HG03175 (cell line): Measurements from ENCODE around the gene FZR1.
A peak's percentile ranks its signal among the peaks of the same experiment; 100 is the strongest.

ENCODE experiments used
- ATAC-seq: cut with Tn5 transposase; IDR thresholded peaks from one replicate; pipeline ENCODE4 v1.9.1; 2021; ENCODE audit warnings: mild to moderate bottlenecking, moderate library complexity; ENCODE audit not compliant: unreplicated experiment

FZR1 gene

GRCh38 chr19:3505598-3506383, at the start of gene FZR1:
Gene FZR1, plus strand, starts transcription at chr19:3506311. Its CDS starts 16,679 bp downstream, at chr19:3522990.
- peak; percentile 94 for ATAC-seq

- ATAC-seq = no peak
These were observed 49.1 kb upstream of the FZR1 start for GRCh38 chr19:3456925-3457527.

- ATAC-seq = no peak
These were observed 48.4 kb upstream of the FZR1 start for GRCh38 chr19:3457528-3458228.

- no peak for ATAC-seq
These were observed 47.7 kb upstream of the FZR1 start for GRCh38 chr19:3458229-3459088.

GRCh38 chr19:3459089-3459881, 46.8 kb upstream of the FZR1 start:
- no peak for ATAC-seq

DNA sequence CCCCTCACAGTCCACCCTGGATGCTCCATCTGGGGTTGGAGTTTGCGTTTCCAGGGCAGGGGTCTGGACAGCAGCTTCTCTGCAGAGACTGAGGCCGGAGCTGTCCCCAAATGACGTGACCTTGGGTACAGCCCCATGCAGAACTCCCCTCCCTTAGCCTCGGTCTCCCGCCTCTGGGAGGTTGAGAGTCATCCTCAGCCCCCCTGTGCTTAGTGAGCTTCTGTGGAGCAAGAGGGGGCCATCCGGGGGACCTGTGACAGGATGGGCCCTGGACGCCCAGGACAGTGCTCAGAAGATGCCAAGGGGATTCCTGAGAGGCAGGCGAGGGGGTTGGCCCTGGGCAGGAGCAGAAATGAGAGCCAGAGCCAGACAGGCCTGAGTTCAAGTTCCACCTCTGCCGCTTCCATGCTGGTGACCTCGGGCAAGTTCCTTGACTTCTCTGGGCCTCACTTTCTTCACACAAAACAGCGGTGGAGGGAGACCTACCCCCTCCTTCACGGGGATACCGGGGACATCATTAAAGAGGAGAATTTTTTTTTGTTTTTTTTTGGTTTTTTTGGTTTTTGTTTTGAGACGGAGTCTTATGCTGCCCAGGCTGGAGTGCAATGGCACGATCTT, 46.0 kb upstream of the FZR1 start:
- ATAC-seq = no peak

DNA sequence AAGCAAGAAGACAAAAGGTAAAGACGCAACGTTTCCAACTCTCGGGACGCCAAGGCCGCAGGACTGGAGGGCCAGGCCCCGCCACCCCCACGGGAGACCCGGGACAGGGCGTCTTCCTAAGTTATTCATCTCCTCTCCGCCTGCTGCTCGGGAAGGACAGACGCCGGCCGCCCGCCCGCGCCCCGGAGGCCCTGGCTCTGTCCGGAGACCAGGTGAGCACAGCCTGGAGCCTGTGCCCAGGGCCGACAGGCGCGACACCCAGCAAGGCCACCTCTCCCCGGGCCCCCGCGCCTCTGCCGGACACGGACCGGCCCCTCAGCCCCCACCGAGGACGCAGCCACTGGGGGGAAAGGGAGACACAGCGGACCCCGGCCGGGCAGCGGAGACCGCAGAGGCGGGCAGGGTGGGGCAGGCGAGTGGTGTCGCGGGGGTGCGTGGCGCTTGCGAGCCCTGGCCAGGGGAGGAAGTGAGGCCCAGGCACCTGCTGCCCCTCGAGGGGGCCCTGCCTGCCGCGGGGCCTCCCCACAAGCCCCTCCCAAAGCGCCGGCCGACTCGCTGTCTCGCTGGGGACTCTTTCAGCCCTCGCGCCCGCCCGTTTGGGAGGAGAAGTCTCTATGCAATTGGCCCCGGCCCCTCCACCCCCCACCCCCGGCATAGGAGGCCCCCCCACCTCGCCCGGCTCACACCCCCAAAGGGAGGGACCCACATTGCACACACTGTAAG, 43.0 kb upstream of the FZR1 start:
- no peak for ATAC-seq

DNA sequence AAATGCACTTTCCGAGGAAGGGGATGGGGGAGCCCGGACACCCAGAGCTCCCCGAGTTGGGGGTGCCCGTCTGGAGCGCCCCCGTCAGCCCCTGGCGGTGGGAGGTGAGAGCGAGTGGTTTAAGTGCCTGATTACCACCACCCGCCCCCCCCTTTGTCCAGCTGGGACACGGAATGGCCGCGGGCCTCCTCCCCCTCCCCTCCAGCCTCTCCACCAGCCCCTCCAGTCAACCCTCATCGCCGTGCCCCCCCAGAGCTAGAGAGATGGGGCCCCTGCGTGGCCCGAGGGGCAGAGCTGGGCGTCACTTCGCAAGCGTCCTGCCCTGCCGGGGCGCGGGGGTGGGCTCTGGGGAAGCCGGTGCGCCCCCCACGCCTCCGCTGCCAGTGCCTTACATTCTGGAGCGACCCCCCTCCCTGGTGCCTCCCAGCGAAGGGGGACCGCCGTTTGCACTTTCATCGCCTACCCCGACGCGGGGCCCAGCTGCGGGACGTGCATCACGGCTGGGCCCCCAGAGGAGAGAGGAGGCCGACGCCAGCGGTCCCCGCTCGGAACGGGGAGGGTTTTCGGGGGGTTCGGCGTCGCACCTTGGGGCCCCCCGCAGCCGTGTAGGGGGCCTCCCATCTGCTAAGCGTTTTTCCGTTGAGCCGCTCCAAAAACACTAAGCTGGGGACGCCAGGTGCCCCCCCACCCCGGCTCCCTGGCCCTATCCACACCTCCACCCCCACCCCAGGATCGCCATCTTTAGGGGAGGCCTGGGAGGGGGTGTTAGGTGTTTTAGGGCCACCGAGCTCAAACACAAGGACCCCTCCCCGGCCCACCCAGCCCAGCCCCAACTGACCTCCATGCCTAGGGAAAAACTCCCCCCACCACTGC, 42.2 kb upstream of the FZR1 start:
- ATAC-seq = no peak

- no peak for ATAC-seq
These were observed 41.4 kb upstream of the FZR1 start for GRCh38 chr19:3464587-3465235.

DNA sequence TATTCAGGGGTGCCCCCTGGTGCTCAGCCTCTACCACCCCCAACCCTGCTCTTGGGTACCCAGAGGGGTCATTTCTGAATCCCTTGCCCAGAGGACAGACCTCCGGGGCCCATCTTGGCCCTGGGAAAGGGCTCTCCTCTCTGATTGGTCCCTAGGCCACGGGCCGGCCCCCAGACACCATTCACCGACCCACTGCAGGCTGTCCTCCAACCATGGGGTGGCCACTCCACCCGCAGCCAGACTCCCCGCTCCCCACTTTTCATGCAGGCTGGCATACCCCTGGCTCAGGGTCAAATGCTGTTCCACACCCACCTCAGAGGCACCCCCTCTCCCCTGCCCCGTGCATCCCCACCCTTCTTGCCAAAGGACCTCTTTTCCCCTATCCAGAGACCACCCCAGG, 40.6 kb upstream of the FZR1 start:
- no peak for ATAC-seq

DNA sequence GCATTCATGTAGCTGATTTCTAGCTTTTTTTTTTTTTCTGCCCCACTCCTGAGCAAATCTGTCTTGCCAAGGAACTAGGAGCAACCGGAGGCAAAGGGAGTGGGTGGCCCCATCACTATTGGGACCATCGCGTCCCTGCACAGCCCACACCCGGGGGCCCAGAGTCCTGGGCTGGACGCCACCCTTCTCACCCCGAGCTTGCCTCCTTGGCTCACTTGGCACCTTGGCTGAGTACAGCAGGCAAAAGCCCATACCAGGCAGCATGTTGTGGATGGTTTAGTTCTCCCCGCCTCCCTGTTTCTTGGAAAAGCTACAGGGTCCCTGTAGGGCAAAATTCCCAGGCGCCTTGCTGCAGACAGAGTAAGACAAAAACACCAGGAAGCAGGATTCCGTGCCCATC, 39.5 kb upstream of the FZR1 start:
- no peak for ATAC-seq

DNA sequence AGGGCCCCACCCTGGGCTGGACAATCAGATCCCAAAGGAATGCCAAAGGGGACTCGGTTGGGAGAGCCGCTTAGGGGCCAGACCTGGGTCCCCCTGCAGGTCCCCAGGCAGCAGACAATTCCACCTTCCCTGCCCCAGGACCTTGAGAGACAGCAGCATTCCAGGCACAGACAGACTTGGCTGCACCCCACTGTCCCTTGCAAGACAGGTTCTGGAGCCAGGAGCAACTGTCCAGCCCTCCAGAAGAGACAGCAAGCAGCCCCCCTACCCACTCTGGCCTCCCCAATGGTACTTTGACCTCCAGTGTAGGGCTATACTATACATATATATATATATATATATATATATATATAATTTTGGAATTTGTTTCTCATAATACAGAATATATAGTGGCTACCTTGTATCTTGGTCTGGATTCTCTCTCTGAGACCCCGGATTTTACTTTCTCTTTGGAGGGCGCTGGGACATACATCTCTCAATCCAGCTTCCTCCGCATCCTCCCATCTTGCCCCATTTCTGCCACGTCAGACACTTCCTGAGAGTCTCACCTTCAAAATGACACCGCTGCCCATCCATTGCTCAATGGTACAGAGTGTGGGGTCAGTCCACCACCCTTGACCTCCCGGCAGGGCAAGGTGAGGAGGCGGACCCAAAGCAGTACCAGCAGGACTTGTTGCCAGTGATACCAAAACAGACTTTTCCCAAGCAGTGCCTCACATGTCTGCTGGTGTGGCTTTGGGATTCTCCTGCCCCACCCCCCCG, 38.5 kb upstream of the FZR1 start:
- no peak for ATAC-seq

GRCh38 chr19:3468211-3468610, 37.9 kb upstream of the FZR1 start:
- no peak for ATAC-seq

GRCh38 chr19:3469638-3470499, 36.2 kb upstream of the FZR1 start:
- ATAC-seq = no peak

DNA sequence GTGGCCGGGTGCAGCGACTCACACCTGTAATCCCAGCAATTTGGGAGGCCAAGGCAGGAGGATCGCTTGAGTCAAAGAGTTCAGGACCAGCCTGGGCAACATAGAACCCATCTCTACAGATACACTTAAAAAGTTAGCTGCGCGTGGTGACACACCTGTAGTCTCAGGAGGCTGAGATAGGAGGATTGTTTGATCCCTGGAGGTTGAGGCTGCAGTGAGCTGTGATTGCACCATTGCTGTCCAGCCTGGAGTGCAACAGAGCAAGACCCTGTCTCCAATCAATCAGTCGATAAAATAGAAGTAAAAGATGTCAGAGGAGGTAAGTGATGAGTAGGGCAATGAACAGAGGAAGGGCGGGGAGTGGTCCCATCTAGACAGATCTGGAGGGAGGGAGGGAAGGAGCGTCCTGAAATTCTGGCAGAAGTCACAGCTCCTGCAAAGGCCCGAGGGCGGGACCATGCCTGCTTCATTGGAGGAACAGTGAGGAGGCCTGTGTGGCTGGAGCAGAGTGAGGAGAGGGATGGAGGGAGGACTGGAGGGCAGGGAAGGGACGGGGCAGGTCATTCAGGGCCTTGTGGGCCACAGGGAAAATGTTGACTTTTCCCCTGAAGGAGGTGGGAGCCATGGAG, 35.5 kb upstream of the FZR1 start:
- ATAC-seq = no peak
